K562 (cell line): ENCODE measurements around the gene ANKRD23. TPM values are rescaled to one million over a fixed set of nuclear protein-coding genes. Genes with fewer than 3 reads are reported as not detected.
"Not testable (repeated sequence)": the region's sequence is repeated elsewhere in the genome, so short reads cannot be mapped to it uniquely, and the experiment has no call there.

ENCODE experiments used
- ATAC-seq: fragments of 200-7000 bp; cut with Tn5 transposase; 3 replicates; pipeline ENCODE4 v1.9.1; 2020; ENCODE audit warnings: moderate library complexity
- BruUV-seq: library from RNA; stranded (reverse); fragments of 400-500 nt; replicated peaks from 2 replicates; lab custom pipeline; 2021; lab: Mats Ljungman, UMichigan
- CTCF ChIA-PET: fragments of 300-600 bp; formaldehyde crosslinking; extraction: SDS; loops from one replicate; lab custom pipeline; 2021; ENCODE audit warnings: low intra/inter-chr PET ratio; lab: Yijun Ruan, JAX
- POLR2A ChIA-PET: fragments of 300-600, 350-650 bp; sonication (Branson Sonifier 250); formaldehyde crosslinking; extraction: SDS; loops from one replicate; lab custom pipeline; 2021; ENCODE audit warnings: antibody characterized with exemption, inconsistent platforms; lab: Yijun Ruan, JAX
- DNase-seq, 4 experiments: peaks; one replicate each; pipeline versions ENCODE4 v3.0.0 to v3.0.0-alpha.2; 2011 to 2018; ENCODE audit warnings: low spot score in 3 of 4, mixed read lengths in 3 of 4; ENCODE audit errors: extremely low read depth in 1 of 4
- FAIRE-seq: peaks from 2 replicates; lab custom pipeline; 2011; peaks lifted over from hg19 to GRCh38; lab: Jason Lieb, UNC
- H2AFZ ChIP-seq: 2 replicates; pipeline ENCODE4 v1.6.0; 2011; ENCODE audit warnings: low read depth, low read length, control low read depth, inconsistent platforms
- H3K27ac ChIP-seq: fragments of 200-600 bp; 3 replicates; pipeline ENCODE4 v1.8.0; 2011; ENCODE audit warnings: low read depth, mild to moderate bottlenecking, control low read depth, inconsistent platforms, low read length, moderate library complexity, mixed read lengths; ENCODE audit errors: extremely low read depth
- H3K27me3 ChIP-seq, 2 experiments: fragments of 300-600 bp in 1 of 2; 2 replicates in 1 of 2; 3 replicates in 1 of 2; pipeline versions ENCODE4 v1.6.0 to v1.8.0; 2011; ENCODE audit warnings: inconsistent platforms in 2 of 2, low read length in 2 of 2, mild to moderate bottlenecking in 1 of 2, mixed read lengths in 1 of 2, moderate library complexity in 1 of 2; ENCODE audit not compliant: control insufficient read depth in 2 of 2, insufficient read depth in 2 of 2
- H3K36me3 ChIP-seq: fragments of 300-600 bp; 3 replicates; pipeline ENCODE4 v1.8.0; 2011; ENCODE audit warnings: mild to moderate bottlenecking, low read length, inconsistent platforms; ENCODE audit not compliant: control insufficient read depth, insufficient read depth
- H3K4me1 ChIP-seq, 2 experiments: fragments of 200-600 bp in 1 of 2; replicated peaks in 1 of 2; 2 replicates in 1 of 2; 3 replicates in 1 of 2; pipeline versions ENCODE4 v1.5.1 to v1.8.0; 2011; ENCODE audit warnings: inconsistent platforms in 2 of 2, low read length in 2 of 2, mild to moderate bottlenecking in 1 of 2, mixed read lengths in 1 of 2, moderate library complexity in 1 of 2; ENCODE audit not compliant: control insufficient read depth in 2 of 2, insufficient read depth in 2 of 2
- H3K4me2 ChIP-seq: 2 replicates; pipeline ENCODE4 v1.6.1; 2011; ENCODE audit warnings: low read length, control low read depth, inconsistent platforms, mixed read lengths; ENCODE audit not compliant: insufficient read depth
- H3K4me3 ChIP-seq: fragments of 200-600 bp; sonication (generic), shearing (Covaris generic); 2 replicates; pipeline ENCODE4 v1.5.1; 2016; ENCODE audit warnings: control low read depth, inconsistent platforms
- H3K79me2 ChIP-seq: fragments of 200-600 bp; 3 replicates; pipeline ENCODE4 v1.8.0; 2011; ENCODE audit warnings: low read length, inconsistent platforms; ENCODE audit not compliant: control insufficient read depth, insufficient read depth
- H3K9ac ChIP-seq, 2 experiments: 2 replicates each; pipeline versions ENCODE4 v1.6.0 to v1.6.1; 2011; ENCODE audit warnings: low read depth in 2 of 2, low read length in 2 of 2, control low read depth in 1 of 2, inconsistent platforms in 1 of 2, mild to moderate bottlenecking in 1 of 2, mixed read lengths in 1 of 2; ENCODE audit not compliant: insufficient read depth in 1 of 2
- H3K9me1 ChIP-seq: one replicate; pipeline ENCODE4 v1.6.0; 2011; ENCODE audit warnings: inconsistent platforms, mild to moderate bottlenecking, low read length, moderate library complexity; ENCODE audit not compliant: control insufficient read depth, insufficient read depth
- H3K9me3 ChIP-seq: replicated peaks from 2 replicates; pipeline ENCODE4 v1.5.1; 2011; ENCODE audit warnings: low read depth, low read length, inconsistent platforms; ENCODE audit not compliant: control insufficient read depth, insufficient read depth
- H4K20me1 ChIP-seq: replicated peaks from 2 replicates; pipeline ENCODE4 v1.6.1; 2011; ENCODE audit warnings: low read length, inconsistent platforms, mixed read lengths; ENCODE audit not compliant: control insufficient read depth, insufficient read depth
- CBX8 ChIP-seq: fragments of 200-600 bp; sonication (generic); IDR thresholded peaks from 2 replicates; pipeline ENCODE4 v1.6.1; 2012; ENCODE audit warnings: borderline replicate concordance, mixed run types, low read depth, mild to moderate bottlenecking, moderate library complexity, mixed read lengths, low read length, control low read depth, inconsistent platforms; ENCODE audit not compliant: poor library complexity, severe bottlenecking; ENCODE audit errors: extremely low read depth
- ELF4 ChIP-seq: fragments of 450-650 bp; formaldehyde crosslinking; IDR thresholded peaks from 2 replicates; pipeline ENCODE4 v1.4.0; 2022; ENCODE audit warnings: missing genetic modification characterization
- KLF1 ChIP-seq: fragments of 450-650 bp; IDR thresholded peaks from 2 replicates; pipeline ENCODE4 v1.6.1; 2016; ENCODE audit warnings: missing genetic modification characterization, missing compliant biosample characterization
- WGBS: fragments of 100-300 bp; shearing (Covaris generic); methylation state at CpG from one replicate; pipeline ENCODE4 v1.1.6; 2016; ENCODE audit warnings: low coverage, mixed read lengths; ENCODE audit not compliant: insufficient coverage; ENCODE audit errors: missing lambda C conversion rate; 5-methylcytosine and 5-hydroxymethylcytosine counted together
- in situ Hi-C: fragments of 300-500 bp; cut with MboI; formaldehyde crosslinking; loops from 4 replicates; pipeline ENCODE4 v1.15.0; 2018; ENCODE audit warnings: inconsistent platforms, mixed read lengths
- intact Hi-C: fragments of 100-400 bp; cut with micrococcal nuclease; formaldehyde crosslinking; loops from 2 replicates; pipeline ENCODE4 v1.14.2; 2022
- polyA plus RNA-seq, 8 experiments: library from polyadenylated mRNA; depleted of rRNA in 4 of 8; stranded (reverse) in 5 of 8; unstranded in 3 of 8; fragments of >200 nt; fragmentation: Nextera tagmentation in 2 of 8; fragmentation: Illumina TruSeq in 1 of 8; extraction: Ambion mirVana in 2 of 8; extraction: Trizol in 1 of 8; gene quantifications; 2 replicates each; pipeline versions ENCODE4 v1.2.1 to v1.2.3, GENCODE V29; 2011 to 2014; ENCODE audit warnings: inconsistent platforms in 1 of 8, missing spikeins in 1 of 8
- total RNA-seq, 7 experiments: library from RNA; depleted of rRNA in 6 of 7; stranded (reverse); fragments of >200 nt in 6 of 7; fragmentation: Illumina TruSeq in 2 of 7; extraction: Trizol in 2 of 7; gene quantifications; 2 replicates each; pipeline versions ENCODE4 v1.2.1 to v1.2.3, GENCODE V29; 2011 to 2021; ENCODE audit warnings: low replicate concordance in 1 of 7
- TF ChIP-seq, protein P1 (sequence below): fragments of 450-650 bp; formaldehyde crosslinking; IDR thresholded peaks from 2 replicates; pipeline ENCODE4 v1.4.0; 2020; ENCODE audit warnings: mild to moderate bottlenecking, moderate library complexity

The ANKRD23 gene
- total and polyA plus RNA-seq, 9 of the 15 experiments (the other 6 are each of a cell fraction or from before 2014, with no cell fraction given) = 0.32 to 4.8 (median 2.8) TPM

DNA sequence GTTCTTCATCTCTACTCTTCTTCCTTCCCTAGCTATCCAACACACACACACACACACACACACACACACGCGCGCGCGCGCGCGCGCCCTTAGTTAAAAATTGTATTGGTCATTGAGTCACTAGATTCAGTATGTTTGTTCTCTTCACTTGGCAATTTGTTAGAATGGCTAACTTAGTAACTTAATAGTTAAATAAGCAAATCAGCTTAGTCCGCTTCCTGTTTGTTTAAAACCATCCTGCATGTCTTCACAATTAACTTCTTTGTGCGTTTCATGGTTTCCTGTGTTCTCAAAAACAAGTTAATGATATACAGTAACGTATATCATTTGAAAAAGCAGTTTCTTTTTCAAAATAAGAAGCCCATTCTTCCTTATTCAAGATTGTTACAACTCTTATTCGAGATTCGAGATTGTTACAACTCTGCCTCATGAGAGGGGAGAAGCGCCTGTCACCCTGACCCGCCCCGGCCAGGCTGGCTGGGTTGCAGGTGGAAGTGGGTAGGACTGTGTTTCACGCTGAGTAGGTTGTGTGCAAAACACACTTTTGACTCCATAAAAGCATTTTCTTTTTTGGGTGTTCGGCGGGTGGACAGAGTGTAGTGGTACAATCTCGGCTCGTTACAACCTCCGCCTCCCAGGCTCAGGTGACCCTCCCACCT, 37.2 kb downstream of the ANKRD23 start:
- no peak overlapping the region for H3K4me2 ChIP-seq
- in situ Hi-C loops = no loop called here
- intact Hi-C loops = loop anchor here (10.0 kb wide), 1 partner anchor 252 kb away; no protein-coding TSS in a partner anchor
- BruUV-seq = no TSS peak
- H2AFZ ChIP-seq = no peak overlapping the region
- ChIA-PET CTCF (no interaction called here), POLR2A (interaction anchor here (0.6 to 1.7 kb wide), 2 partner anchors 9 to 29 kb away, joined by 3 to 4 read pairs; no protein-coding TSS in a partner anchor)
- H3K27ac ChIP-seq = no peak overlapping the region
- H3K36me3 ChIP-seq = peaks cover 5% of the 10 kb centered on the region; the same call in 2 of the 3 replicates
- WGBS = 83% methylated on average over 19 of the region's 23 CpGs
- H3K9me1 ChIP-seq = peaks cover 5% of the 10 kb centered on the region
- H3K4me1 ChIP-seq = peaks cover 10 to 20% of the 10 kb centered on the region in 2 experiments; a peak in 4 of 5 replicates
- ATAC-seq = no peak
- no peak for DNase-seq
- H3K9me3 ChIP-seq = no peaks in the 10 kb centered on the region
- TF ChIP-seq ELF4 (no peak), CBX8 (no peak), KLF1 (no peak)
- TF ChIP-seq, protein P1, sequence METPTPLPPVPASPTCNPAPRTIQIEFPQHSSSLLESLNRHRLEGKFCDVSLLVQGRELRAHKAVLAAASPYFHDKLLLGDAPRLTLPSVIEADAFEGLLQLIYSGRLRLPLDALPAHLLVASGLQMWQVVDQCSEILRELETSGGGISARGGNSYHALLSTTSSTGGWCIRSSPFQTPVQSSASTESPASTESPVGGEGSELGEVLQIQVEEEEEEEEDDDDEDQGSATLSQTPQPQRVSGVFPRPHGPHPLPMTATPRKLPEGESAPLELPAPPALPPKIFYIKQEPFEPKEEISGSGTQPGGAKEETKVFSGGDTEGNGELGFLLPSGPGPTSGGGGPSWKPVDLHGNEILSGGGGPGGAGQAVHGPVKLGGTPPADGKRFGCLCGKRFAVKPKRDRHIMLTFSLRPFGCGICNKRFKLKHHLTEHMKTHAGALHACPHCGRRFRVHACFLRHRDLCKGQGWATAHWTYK (CRISPR knock-in tag) = no peak
- no peak overlapping the region for H3K9ac ChIP-seq
- H3K79me2 ChIP-seq = no peaks in the 10 kb centered on the region
- no peak overlapping the region for H3K4me3 ChIP-seq
- no peak for FAIRE-seq
- H4K20me1 ChIP-seq = 0 out of 2 replicates have a peak, but pooled peaks cover 5% of the 10 kb centered on the region
- H3K27me3 ChIP-seq = no peaks in the 10 kb centered on the region

DNA sequence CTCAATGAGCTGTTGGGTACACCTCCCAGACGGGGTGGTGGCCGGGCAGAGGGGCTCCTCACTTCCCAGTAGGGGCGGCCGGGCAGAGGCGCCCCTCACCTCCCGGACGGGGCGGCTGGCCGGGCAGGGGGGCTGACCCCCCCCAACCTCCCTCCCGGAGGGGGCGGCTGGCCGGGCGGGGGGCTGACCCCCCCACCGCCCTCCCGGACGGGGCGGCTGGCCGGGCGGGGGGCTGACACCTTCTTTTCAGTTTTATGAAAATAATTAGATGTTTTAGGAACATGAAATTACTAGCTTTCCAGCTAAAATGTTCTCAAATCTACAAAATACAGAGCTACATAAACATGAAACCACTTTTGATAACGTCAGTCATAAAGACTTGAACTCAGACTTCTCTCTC, 37.9 kb downstream of the ANKRD23 start:
- 54% methylated on average over 1 of the region's 20 CpGs for WGBS
- BruUV-seq, H3K27ac ChIP-seq, in situ Hi-C loops, H3K4me3 ChIP-seq, H3K9me3 ChIP-seq, H3K9ac ChIP-seq, DNase-seq, H3K9me1 ChIP-seq, H3K27me3 ChIP-seq, FAIRE-seq, ATAC-seq, H3K4me2 ChIP-seq, CTCF ChIA-PET, H3K79me2 ChIP-seq, H2AFZ ChIP-seq, H4K20me1 ChIP-seq: not testable (repeated sequence)
- Histone ChIP-seq H3K4me1 (peaks cover 10 to 22% of the 10 kb centered on the region in 2 experiments; a peak in 4 of 5 replicates), H3K36me3 (peaks cover 12% of the 10 kb centered on the region; the same call in 2 of the 3 replicates)
- POLR2A ChIA-PET = interaction anchor here (0.6 kb wide), 1 partner anchor 268 kb away, joined by 3 read pairs; no protein-coding TSS in a partner anchor
- intact Hi-C loops = loop anchor here (10.0 kb wide), 1 partner anchor 251 kb away; no protein-coding TSS in a partner anchor
